ENCODE results near the gene ABCC1.

GRCh38 chr16:16016388-16016964 lies 67.1 kb downstream of the ABCC1 start:
- TF ChIP-seq CTCF (IDR thresholded peaks at IDR 0.05) (no peak), POLR2A (IDR thresholded peaks at IDR 0.05) (no peak)

Data from adrenal gland (tissue), 5 donors.